T-helper 1 cell treated with Interleukin-12 subunit alpha and Interleukin-12 subunit beta and Interleukin-4 antibody, amounts not matched to agents 30 μg/mL and 1 μg/mL, for 36 hours (primary cell): ENCODE data around the gene SLC35D2.
"Not testable (repeated sequence)": the region's sequence is repeated elsewhere in the genome, so short reads cannot be mapped to it uniquely, and the experiment has no call there.

ENCODE experiments used
- H3K27ac Mint-ChIP-seq: one replicate; pipeline ENCODE4 v1.8.0; 2021; ENCODE audit warnings: mild to moderate bottlenecking, mixed read lengths
- H3K27me3 Mint-ChIP-seq: one replicate; pipeline ENCODE4 v1.8.0; 2021; ENCODE audit warnings: low read depth, mixed read lengths
- H3K36me3 Mint-ChIP-seq: one replicate; pipeline ENCODE4 v1.8.0; 2021; ENCODE audit warnings: low read depth, mixed read lengths
- H3K4me1 Mint-ChIP-seq: one replicate; pipeline ENCODE4 v1.8.0; 2021; ENCODE audit warnings: low read depth, mixed read lengths
- H3K4me3 Mint-ChIP-seq: one replicate; pipeline ENCODE4 v1.8.0; 2021; ENCODE audit warnings: mild to moderate bottlenecking, moderate library complexity, mixed read lengths
- H3K9me3 Mint-ChIP-seq: one replicate; pipeline ENCODE4 v1.8.0; 2021; ENCODE audit warnings: mixed read lengths

The SLC35D2 gene

DNA sequence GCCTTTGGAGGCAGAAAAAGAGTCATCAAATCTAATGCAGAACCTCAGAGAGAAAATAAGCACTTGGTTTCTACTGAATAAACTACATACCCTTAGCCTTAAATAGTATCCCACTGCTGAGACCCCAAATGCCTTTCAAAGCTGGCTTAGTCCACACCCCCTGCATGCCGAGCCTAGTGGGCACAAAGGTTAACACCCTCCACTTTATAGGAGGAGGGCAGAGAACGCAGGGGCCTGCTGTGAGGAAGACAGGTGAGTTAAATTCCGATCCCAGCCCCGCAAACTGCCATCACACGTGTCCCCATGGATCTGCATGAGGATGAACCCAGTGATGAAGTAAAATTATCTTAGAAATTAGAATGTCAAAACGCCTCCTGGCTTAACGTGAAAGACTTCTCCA lies 62.0 kb downstream of the SLC35D2 start:
- Mint-ChIP-seq H3K9me3 (no peaks in the 10 kb centered on the region), H3K4me3 (no peak overlapping the region), H3K4me1 (no peaks in the 10 kb centered on the region), H3K36me3 (no peaks in the 10 kb centered on the region), H3K27me3 (peaks cover 8% of the 10 kb centered on the region), H3K27ac (no peak overlapping the region)

DNA sequence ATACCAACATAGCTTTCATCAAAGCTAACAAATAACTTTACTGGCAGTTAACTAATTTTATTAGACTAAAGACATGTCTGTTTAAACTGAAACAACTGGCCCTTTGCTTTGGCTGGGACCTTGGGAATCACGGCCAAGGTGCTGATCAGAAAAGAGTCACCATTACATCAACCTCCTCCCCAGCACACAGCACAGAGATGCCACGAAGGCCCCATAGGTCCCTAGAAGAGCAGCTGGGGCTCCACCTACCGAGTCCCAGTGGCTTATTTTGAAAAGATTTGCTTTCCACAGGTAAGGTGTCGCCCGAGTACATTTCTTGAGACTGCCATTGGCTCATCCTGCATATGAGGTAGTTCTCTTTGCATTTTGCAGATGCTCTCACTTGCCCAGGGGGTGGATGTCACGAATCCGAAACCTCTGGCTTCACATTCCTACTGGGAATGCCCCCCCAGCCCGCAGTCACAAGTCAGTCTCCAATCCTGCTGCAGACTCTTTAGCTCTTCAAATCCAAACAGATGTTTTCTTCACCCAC lies 62.7 kb downstream of the SLC35D2 start:
- Mint-ChIP-seq H3K27me3 (peaks cover 8% of the 10 kb centered on the region), H3K9me3 (no peaks in the 10 kb centered on the region), H3K27ac (no peak overlapping the region), H3K4me1 (no peaks in the 10 kb centered on the region), H3K4me3 (no peak overlapping the region), H3K36me3 (no peaks in the 10 kb centered on the region)

DNA sequence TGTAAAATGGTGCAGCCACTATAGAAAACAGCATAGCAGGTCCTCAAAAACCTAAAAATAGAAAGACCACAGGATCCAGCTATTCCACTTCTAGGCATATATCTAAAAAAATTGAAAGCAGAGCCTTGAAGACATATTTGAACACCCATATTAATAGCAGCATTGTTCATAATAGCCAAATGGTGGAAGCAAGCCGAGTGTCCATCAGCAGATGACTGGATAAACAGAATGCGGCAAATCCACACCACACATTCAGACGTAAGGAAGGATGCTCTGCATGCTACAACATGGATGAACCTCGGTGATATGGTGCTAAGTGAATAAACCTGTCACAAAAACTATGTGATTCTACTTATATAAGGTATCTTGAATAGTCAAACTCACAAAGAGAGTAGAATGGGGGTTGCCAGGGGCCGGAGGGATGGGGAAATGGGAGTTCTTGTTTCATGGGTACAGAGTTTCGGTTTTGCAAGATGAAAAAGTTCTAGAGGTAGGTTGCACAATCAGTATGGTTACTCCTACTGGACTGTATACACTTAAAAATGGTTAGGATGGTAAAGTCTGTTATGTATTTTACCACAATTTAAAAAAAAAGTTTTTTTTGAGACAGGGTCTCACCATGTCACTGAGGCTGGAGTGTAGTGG lies 64.5 kb downstream of the SLC35D2 start:
- Mint-ChIP-seq H3K4me3 (no peak overlapping the region), H3K36me3 (no peaks in the 10 kb centered on the region), H3K4me1 (no peaks in the 10 kb centered on the region), H3K27ac (no peak overlapping the region), H3K27me3 (peaks cover 3% of the 10 kb centered on the region), H3K9me3 (no peaks in the 10 kb centered on the region)

DNA sequence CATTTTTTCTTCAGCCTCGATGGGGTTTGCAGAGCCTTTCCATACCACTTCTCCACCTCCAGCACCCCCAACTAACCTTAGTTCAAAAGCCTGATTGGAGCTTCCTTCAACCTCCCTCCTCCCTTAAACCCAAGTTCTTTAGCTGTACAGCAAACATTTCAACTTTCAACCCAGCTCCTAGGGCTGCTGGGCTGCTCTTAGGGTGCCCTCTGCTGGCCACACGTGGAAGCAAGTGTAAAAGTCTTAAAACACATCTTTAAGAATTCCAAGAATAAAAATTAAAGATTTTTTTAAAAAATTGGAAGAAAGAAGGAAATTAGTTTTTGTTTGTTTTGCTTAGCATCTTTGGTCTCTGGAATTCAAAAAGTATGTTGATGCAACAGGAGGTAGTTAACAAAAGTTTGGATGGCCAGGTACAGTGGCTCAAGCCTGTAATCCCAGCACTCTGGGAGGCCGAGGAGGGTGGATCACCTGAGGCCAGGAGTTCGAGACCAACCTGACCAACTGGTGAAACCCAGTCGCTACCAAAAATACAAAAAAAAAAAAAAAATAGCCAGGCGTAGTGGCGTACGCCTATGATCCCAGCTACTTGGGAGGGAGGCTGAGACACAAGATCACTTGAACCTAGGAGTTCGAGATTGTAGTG lies 66.1 kb downstream of the SLC35D2 start:
- no peak overlapping the region for H3K27ac Mint-ChIP-seq
- no peak overlapping the region for H3K4me3 Mint-ChIP-seq
- no peaks in the 10 kb centered on the region for H3K4me1 Mint-ChIP-seq
- peaks cover 3% of the 10 kb centered on the region for H3K27me3 Mint-ChIP-seq
- peaks cover 14% of the 10 kb centered on the region for H3K9me3 Mint-ChIP-seq
- no peaks in the 10 kb centered on the region for H3K36me3 Mint-ChIP-seq

DNA sequence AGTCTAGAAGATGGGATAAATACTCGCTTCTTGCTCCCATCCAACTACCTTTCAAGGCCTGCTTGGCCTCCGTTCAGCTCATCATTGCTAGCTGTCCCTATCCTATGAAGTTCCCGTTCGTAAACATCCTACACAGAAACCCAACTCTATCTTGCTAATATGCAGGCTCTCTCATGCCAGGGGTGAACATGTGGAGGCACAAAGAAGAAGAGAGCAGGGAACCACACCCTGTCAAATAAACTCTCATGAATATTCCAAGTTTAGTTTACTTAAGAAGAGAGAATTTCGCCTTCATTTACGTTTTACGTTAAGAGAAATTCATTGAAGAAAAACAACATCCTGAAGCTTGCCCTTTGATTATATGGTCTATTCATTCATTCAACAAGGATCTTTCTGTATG lies 73.7 kb downstream of the SLC35D2 start:
- Mint-ChIP-seq H3K27me3 (peaks cover 12% of the 10 kb centered on the region), H3K27ac (no peak overlapping the region), H3K4me3 (no peak overlapping the region), H3K36me3 (peaks cover 2% of the 10 kb centered on the region), H3K9me3 (peaks cover 24% of the 10 kb centered on the region), H3K4me1 (no peaks in the 10 kb centered on the region)

DNA sequence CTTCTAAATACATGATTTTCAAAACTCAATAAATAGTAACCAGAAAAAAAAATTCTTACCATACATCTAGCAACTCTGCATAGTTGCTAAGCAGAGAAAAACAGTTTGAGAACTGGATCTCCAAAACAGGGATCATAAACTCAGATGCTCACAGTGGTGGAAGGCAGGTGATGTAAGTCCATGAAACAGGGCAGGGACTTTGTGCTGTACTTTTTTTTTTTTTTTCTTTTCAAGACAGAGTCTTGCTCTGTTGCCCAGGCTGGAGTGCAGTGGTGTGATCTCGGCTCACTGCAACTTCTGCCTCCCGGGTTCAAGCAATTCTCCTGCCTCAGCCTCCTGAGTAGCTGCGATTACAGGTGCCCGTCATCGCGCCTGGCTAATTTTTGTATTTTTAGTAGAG lies 76.6 kb downstream of the SLC35D2 start:
- not testable (repeated sequence) for H3K4me1 Mint-ChIP-seq, H3K9me3 Mint-ChIP-seq, H3K4me3 Mint-ChIP-seq, H3K36me3 Mint-ChIP-seq, H3K27ac Mint-ChIP-seq
- H3K27me3 Mint-ChIP-seq = peaks cover 16% of the 10 kb centered on the region

DNA sequence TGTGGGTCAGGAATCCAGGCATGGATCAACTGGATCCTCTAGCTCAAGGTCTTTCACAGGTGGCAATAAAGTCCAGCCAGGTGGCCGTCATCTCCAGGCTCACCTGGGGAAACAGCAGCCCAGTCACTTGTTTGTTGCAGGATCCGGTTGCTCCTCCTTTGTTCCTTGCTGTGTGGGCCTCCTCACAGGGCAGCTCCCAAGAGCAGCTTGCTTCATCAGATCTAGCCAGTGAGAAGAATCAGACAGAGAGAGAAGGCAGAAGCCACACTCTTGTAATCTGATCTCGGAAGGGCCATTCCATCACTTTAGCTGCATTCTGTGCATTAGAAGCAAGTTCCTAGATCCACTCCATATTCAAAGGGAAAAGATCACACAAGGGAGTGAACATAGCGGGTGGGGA lies 78.3 kb downstream of the SLC35D2 start:
- Mint-ChIP-seq H3K4me3 (no peak overlapping the region), H3K36me3 (no peaks in the 10 kb centered on the region), H3K4me1 (no peaks in the 10 kb centered on the region), H3K27ac (no peak overlapping the region), H3K27me3 (peaks cover 10% of the 10 kb centered on the region), H3K9me3 (no peaks in the 10 kb centered on the region)

DNA sequence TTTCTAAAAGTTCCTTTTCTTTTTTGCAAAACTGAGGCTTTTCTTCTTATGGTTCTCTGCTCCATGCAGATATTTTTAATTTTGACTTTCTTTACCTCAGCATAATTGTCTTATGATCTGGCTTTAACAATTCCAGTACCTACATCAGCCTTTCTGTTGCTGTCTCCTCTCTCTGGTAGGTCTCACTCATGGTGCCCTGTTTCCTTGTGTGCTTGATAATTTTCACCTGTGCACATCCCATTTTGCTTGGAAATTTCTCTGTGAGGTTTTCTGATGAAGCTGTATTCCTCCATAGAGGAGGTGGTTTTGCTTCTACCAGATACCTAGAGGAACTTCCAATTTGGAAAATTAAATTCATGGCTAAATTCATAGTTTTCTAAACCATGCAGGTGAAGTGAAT lies 79.3 kb downstream of the SLC35D2 start:
- no peak overlapping the region for H3K4me3 Mint-ChIP-seq
- H3K27ac Mint-ChIP-seq = no peak overlapping the region
- no peaks in the 10 kb centered on the region for H3K9me3 Mint-ChIP-seq
- no peaks in the 10 kb centered on the region for H3K4me1 Mint-ChIP-seq
- H3K27me3 Mint-ChIP-seq = peaks cover 11% of the 10 kb centered on the region
- H3K36me3 Mint-ChIP-seq = no peaks in the 10 kb centered on the region

DNA sequence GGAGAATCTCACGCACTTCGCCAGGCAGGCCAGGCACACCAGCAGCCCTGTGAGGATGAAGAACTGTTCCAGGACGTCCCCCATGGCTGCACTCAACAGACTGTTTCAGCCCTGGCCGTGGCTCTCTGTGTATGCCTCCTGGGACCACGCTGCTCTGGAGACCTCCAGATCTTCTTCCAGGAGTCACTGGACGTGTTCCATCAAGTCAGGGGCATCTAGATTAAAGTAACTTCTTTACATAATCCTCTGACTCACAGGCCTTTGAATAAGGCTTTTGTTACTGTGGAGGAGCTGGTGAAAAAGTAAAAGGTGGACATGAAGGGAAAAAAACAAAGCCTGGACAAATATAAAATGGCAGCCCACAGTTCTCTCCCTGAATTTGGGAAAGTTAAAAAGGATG lies 81.5 kb downstream of the SLC35D2 start, which contains the start of gene HSD17B3:
HSD17B3 (minus strand) TSS at position 156 of the 400 bp plus-strand sequence; CDS start at position 84, 72 bp downstream.
- H3K27me3 Mint-ChIP-seq = peaks cover 8% of the 10 kb centered on the region
- H3K4me3 Mint-ChIP-seq = no peak within 1 kb of the TSS
- no peaks in the 10 kb centered on the region for H3K36me3 Mint-ChIP-seq
- no peaks in the 10 kb centered on the region for H3K9me3 Mint-ChIP-seq
- H3K4me1 Mint-ChIP-seq = no peaks in the 10 kb centered on the region
- H3K27ac Mint-ChIP-seq = no peak within 1 kb of the TSS

DNA sequence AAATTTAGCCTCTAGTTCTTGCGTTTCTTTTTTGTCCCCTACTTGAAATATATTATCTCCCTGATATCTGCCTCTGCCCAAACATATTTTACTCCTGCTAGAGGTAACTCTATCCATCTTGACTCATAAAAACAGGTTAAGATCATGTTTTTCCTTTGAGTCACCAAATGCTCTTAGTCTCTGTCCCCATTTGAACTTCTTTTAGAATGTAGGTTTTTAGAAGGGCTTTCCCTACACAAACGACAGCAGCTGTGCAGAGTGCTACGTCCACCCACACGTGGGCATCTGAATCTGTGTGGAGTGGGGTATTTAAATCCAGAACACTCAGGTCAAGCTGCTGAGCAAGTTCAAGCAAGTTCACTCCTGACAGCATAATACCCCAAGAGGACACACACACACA lies 83.7 kb downstream of the SLC35D2 start:
- Mint-ChIP-seq H3K27me3 (peaks cover 8% of the 10 kb centered on the region), H3K4me1 (no peaks in the 10 kb centered on the region), H3K36me3 (no peaks in the 10 kb centered on the region), H3K27ac (no peak overlapping the region), H3K9me3 (no peaks in the 10 kb centered on the region), H3K4me3 (no peak overlapping the region)

DNA sequence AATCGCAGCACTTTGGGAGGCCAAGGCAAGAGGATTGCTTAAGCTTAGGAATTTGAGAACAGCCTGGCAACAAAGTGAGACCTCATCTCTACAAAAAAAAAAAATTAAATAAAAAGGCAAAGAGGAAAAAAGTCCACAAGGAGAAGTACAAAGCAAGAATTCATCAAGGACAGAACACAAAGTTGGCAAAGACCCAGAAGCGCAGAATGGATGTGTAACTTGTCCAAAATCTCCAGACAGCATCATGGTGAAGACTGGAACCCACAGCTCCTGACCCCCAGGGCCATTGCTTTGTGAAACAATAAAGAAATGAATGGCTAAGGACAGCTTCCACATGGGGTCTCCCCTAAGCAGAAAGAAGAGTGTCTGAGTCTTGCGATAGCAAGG lies 89.4 kb downstream of the SLC35D2 start:
- H3K4me1 Mint-ChIP-seq = no peaks in the 10 kb centered on the region
- H3K9me3 Mint-ChIP-seq = no peaks in the 10 kb centered on the region
- H3K36me3 Mint-ChIP-seq = no peaks in the 10 kb centered on the region
- no peak overlapping the region for H3K27ac Mint-ChIP-seq
- no peaks in the 10 kb centered on the region for H3K27me3 Mint-ChIP-seq
- H3K4me3 Mint-ChIP-seq = no peak overlapping the region

DNA sequence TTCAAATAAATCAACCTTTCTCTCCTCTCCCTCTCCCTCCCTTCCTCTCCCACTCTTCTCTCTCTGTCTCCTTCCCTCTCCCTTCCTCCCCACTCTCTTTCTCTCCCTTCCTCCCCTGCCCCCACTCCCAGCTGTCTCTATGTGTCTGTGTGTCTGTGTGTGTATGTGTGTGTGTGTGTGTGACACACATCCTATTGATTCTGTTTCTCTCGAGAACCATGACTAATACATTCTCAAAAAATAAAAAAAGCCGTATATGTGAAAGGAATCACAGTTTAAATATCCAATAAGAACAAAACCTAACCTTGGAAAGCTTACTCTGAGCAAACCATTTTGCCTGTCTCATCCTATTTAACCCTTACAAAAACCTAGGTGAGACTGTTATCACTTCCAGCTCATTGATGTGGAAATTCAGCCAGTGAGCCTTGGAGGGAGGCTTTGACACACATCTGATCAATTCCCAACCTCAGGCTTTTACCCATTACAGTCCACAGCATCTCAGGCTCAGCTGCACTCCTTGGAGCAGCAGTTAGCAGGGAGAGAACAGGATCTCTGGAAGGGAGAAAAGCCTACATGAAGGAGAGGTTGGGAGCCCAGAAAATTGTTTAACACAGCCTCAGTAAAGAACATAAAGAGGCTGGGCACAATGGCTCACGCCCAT lies 89.9 kb downstream of the SLC35D2 start:
- Mint-ChIP-seq H3K36me3 (no peaks in the 10 kb centered on the region), H3K9me3 (no peaks in the 10 kb centered on the region), H3K4me3 (no peak overlapping the region), H3K4me1 (no peaks in the 10 kb centered on the region), H3K27me3 (no peaks in the 10 kb centered on the region), H3K27ac (no peak overlapping the region)

DNA sequence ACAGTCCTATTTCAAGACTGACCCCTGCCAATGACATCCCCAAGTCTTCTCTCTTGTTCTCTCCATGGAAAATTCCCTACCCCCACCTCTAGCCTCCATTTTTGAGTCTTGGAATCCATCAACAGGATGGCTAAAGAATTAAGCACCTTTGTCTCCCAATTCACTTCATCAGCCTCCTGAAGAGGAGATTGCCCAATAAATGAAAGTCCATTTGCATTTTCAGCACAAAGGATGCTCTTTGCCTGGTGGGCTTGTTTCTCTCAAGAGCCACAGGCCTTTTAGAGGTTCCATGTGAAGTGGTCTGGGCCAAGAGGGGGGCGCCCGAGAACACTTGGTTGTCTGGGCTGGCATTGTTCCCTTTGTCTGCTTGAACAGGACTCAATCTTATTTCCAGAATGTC lies 94.1 kb downstream of the SLC35D2 start:
- Mint-ChIP-seq H3K4me1 (no peaks in the 10 kb centered on the region), H3K27me3 (no peaks in the 10 kb centered on the region), H3K36me3 (no peaks in the 10 kb centered on the region), H3K27ac (no peak overlapping the region), H3K4me3 (no peak overlapping the region), H3K9me3 (peaks cover 5% of the 10 kb centered on the region)

DNA sequence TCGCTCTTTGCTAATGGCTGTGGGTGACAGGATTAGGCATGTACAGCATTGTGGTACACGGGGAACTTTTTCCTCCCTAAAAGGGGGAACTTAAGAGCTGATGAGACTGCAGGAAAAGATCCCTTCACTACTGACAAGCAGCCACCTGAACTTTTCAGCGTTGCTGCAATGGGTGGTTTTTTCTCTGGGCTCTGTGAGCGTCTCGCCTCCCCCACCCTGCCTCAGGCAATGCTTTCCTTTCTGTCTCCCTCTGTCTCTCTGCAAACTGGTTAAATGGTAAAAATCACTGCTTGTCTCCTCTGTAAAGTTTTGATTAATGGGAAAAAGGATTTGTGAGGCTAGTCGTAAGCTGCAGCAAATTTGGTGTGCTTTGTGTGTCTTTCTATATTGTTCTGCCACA lies 101.9 kb downstream of the SLC35D2 start:
- Mint-ChIP-seq H3K4me1 (no peaks in the 10 kb centered on the region), H3K4me3 (no peak overlapping the region), H3K27me3 (no peaks in the 10 kb centered on the region), H3K9me3 (peaks cover 5% of the 10 kb centered on the region), H3K36me3 (no peaks in the 10 kb centered on the region), H3K27ac (no peak overlapping the region)

DNA sequence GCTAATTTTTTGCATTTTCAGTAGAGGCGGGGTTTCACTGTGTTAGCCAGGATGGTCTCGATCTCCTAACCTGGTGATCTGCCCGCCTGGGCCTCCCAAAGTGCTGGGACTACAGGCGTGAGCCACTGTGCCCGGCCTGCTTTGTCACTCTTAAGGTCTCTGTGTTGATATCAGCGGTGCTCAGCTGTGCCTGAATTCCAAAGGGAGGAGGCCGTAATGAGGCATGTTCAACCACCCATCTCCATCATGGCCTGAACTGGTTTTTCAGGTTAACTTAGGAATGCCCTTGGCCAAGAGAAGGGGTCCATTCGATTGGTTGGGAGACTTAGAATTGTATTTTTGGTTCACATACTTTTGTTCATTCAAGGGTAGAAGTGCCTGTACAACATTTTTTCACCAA lies 103.6 kb downstream of the SLC35D2 start:
- no peaks in the 10 kb centered on the region for H3K4me1 Mint-ChIP-seq
- H3K36me3 Mint-ChIP-seq = no peaks in the 10 kb centered on the region
- H3K27me3 Mint-ChIP-seq = no peaks in the 10 kb centered on the region
- H3K9me3 Mint-ChIP-seq = peaks cover 11% of the 10 kb centered on the region
- no peak overlapping the region for H3K27ac Mint-ChIP-seq
- H3K4me3 Mint-ChIP-seq = no peak overlapping the region
